Astrocyte (in vitro differentiated cells and primary cell): ENCODE results near the gene RPL9.
"Not testable (repeated sequence)": the region's sequence is repeated elsewhere in the genome, so short reads cannot be mapped to it uniquely, and the experiment has no call there.

Experiments
- CTCF ChIP-seq: IDR thresholded peaks from 2 replicates; pipeline ENCODE4 v1.5.1; 2011; ENCODE audit warnings: low read depth, mild to moderate bottlenecking, inconsistent platforms, low read length, moderate library complexity; ENCODE audit not compliant: insufficient read depth
- EZH2 ChIP-seq: IDR thresholded peaks from 2 replicates; pipeline ENCODE4 v1.6.1; 2012; ENCODE audit warnings: mild to moderate bottlenecking, low read length, inconsistent platforms; ENCODE audit not compliant: insufficient read depth

GRCh38 chr4:39458161-39458504 lies 589 bp downstream of the RPL9 start:
- not testable (repeated sequence) for TF ChIP-seq CTCF, EZH2
